ENCODE results near the gene TRPV4. TPM values are rescaled to one million over a fixed set of nuclear protein-coding genes. Genes with fewer than 3 reads are reported as not detected.
"Not testable (repeated sequence)": the region's sequence is repeated elsewhere in the genome, so short reads cannot be mapped to it uniquely, and the experiment has no call there.

The TRPV4 gene
- 1.3 and 1.8 TPM in 2 replicates for total RNA-seq

DNA sequence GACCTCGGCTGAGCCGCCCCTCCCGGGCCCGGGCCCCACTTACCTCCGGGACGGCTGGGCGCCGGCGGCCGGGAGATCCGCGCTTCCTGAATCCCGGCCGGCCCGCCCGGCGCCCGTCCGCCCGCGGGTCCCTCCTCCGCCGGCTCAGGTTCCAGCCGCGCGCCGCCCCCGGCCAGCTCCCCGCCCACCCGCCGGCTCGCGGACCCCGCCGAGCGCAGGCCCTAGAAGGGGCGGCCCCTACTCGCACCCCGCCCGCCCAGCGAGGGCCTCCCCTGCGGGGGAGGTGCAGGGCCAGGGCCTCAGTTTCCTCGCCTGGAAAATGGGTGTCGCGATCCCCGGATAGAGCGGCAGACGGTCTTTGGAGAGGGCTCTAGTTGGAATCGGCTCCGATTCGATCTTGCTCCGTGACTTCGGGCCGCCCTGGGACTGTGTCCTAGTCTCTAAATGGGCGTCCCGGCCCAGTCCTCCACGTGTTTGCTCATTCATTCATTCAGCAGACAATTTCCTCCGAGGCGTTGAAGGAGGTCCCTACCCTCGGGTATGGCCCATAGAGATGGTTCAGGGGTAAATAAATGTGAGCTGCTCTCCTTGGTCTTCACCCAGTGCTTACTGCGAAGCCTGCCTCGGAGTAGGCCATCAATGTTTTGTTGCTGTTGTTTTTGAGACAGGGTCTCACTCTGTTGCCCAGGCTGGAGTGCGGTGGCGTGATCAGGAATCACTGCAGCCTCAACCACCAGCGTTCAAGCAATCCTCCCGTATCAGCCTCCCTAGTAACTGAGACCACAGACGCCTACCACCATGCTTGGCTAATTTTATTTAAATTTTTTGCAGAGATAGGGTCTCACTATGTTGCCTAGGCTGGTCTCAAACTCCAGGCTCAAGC is at the start of gene TRPV4:
TRPV4 (minus strand) TSS at position 92 of the 883 bp plus-strand sequence. CDS start 18,602 bp downstream, outside the sequence.
- peak; percentile 52 to 64 for DNase-seq (ENCODE audit: low read depth in 2 of 2)

DNA sequence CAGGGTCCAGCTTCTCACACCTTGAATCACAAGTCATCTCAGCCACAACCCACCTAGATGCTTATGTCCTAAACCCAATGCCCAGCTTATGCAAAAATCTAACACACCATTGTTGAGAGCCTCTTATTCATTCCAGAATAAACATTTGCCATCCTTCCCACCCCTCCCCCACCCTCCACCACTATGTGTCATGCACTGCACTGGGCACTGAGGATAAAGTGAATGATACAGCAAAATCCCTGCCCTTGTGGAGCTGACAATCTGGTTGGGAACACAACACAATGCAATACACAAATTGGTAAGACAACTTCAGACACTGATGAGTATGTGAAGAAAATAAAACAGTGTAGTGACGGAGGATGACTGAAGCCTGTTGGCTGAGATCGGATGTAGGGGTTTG is 48.6 kb upstream of the TRPV4 start:
- DNase-seq (ENCODE audit: low read depth in 2 of 2), result no peak

DNA sequence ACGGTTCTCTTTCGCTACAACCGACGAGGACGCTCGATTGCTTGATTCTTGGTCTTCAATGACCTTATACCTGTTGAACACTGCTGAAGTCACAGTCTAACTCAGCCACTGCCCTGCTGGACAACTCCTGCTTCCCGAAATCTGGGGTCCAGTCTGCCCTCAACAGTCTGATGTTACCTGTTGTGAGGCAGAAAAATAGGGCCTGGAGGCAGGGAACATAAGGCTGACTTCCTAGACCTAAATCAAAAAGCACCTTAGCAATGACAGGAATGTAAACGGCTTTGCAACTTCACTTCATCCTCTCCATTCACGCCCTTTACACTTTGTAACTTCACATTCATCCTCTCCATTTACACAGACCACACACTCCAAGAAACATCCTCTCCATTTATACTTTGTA is 47.7 kb upstream of the TRPV4 start:
- no peak for DNase-seq (ENCODE audit: low read depth in 2 of 2)

DNA sequence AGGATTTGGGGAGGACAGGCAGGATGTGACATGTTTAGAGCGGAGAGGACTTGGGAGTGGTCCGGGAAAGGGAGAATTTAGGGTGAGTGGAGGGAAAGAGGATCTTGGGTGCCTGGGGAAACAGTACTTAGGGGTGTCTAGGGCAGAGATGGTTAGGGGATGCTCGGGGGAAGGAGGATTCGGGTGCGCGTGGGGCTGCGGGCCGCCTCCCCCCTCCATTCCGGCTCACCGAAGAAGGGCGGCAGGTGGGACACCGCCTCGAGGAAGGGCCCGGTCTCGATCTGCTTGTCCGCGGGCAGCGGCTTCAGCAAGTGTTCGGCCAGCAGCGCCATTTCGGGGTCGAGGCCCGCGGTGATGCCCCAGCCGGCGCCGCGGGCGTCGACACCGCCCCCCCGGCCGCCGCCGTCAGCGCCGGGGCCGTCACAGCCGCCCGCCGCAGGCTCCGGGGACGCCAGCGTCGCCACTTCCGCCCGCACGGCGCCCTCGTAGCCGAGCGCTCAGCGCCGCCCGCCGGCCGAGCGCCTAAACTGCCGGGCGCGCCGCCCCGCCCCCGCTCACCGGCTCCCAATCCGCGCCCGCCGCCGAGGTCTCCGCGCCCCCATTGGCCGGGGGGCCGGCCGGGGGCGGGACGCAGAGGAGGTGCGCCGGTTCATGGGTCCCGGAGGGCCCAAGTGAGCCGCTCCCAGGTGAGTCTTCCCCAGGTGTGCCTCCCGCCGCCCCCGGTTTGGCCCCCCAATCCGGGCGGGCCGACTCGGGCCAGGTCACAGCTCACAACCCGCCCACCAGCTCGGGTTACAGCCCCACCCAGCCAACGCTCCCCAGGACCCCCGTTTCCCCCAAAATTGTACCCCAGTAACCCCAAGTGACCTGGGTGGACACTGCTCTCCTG is 47.1 kb upstream of the TRPV4 start, which contains the start of gene GLTP:
GLTP (minus strand) TSS at position 499 of the 889 bp plus-strand sequence; CDS start at position 332, 167 bp downstream.
- peak; percentile 87 to 89 for DNase-seq (ENCODE audit: low read depth in 2 of 2)

DNA sequence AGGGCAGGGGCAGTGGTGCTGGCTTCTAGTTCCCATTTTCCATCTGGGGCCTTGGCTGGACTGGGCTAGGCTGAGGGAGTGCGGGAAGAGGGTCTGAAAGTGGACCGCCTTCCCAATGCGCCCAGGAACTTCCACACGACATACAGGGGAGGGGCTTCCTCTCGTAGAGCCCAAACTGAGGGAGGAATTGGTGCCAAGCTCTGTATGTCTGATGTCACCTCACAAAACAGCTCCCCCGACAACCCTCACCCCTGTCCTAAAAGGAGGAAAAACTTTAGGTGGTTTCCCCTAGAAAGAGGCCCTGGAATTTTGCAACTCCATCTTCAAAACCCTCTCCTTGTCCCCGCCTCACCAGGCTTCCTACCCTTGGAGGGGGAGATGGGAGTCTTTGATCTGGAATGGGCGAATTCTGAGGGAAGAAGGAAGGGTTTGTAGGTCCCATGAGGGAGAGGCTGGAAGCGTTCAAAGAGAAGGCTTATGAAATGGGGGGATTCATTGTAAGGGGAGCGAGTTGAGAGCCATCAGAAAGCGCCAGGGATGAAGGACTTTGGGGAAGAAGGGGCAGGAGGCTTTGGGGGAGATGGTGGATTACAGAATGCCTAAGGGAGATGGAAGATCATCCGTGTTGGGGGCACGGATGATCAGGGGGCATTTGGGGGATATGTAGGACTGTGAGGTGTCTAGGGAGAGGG is 46.3 kb upstream of the TRPV4 start:
- no peak for DNase-seq (ENCODE audit: low read depth in 2 of 2)

DNA sequence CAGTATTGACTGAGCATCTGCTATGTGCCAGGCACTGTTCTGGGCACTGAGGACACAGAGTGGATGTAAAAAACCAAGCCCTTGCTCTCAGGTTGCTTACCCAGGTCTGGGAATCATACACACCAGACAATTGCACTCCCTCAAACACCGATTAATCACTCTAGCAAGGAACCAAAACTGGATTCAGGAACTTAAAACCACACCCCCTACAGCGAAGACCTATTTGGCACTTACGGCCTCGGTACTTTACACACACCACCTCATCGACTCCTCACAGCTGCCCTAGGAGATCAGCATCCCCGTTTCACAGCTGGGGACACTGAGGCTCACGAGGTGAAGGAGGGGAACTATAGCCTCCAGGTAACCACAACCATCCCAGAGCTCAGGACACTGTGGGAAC is 45.6 kb upstream of the TRPV4 start:
- DNase-seq (ENCODE audit: low read depth in 2 of 2), result no peak

DNA sequence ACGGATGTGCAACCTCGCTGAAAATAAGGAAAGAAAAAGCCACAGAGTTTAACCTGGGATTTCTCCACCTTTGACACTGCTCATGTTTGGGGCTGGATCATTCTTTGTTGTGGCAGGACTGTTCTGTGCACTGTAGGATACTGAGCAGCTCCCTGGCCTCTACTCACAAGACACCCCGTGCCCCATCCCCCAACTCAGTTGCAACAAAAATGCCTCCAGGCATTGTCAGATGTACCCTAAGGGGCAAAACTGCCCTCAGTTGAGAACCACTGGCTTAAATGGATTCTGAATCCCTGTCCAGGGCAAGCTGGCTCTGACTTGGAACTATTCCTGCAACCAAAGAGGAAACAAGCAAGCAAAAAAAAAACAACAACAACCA is 45.0 kb upstream of the TRPV4 start:
- no peak for DNase-seq (ENCODE audit: low read depth in 2 of 2)

DNA sequence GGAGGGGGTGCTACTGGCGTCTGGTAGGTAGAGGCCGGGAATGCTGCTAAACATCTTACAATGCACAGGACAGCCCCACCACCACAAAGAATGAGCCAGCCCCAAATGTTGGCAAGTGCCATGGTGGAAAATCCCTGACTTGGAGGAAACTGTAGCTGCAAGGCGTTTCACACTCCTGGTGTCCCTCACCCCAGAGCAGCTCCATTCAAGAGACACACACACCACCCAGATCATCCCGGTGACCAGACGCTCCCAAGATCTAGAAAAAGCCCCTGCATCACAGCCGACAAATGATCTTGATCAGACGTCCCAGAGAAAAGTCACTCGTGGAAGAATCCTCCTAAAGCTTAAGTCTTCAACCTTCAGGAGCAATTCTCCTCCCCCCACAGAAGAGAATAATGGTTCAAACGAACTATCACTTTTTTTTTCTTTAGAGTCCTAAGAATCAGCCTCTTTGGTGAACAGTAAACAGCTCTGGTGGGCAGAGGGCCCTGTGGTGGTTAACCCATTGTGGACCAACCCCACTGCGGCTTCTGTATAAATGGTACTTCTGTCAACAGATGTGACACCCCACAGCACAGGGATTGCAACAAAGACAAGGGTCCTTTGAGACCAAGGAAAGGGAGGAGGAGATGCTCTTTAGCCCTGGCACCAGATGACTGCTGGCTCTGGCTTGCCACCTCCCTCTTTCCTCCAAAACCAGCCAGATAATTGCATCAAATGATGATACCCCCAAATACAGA is 44.5 kb upstream of the TRPV4 start:
- no peak for DNase-seq (ENCODE audit: low read depth in 2 of 2)

DNA sequence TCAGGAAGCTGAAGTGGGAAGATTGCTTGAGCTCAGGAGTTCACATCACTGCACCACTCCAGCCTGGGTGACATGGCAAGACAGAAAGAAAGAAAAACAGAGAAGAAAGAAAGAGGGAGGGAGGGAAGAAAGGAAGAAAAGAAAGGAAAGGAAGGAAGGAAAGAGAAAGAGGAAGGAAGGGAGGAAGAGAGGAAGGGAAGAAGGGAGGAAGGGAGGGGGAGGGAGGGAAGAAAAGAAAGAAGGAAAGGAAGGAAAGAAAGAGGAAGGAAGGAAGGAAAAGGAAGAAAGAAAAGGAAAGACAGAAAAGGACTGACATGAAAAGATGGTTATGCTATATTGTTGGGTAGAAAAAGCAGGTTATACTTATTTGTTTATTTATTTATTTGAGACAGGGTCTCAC is 43.2 kb upstream of the TRPV4 start:
- no peak for DNase-seq (ENCODE audit: low read depth in 2 of 2)

DNA sequence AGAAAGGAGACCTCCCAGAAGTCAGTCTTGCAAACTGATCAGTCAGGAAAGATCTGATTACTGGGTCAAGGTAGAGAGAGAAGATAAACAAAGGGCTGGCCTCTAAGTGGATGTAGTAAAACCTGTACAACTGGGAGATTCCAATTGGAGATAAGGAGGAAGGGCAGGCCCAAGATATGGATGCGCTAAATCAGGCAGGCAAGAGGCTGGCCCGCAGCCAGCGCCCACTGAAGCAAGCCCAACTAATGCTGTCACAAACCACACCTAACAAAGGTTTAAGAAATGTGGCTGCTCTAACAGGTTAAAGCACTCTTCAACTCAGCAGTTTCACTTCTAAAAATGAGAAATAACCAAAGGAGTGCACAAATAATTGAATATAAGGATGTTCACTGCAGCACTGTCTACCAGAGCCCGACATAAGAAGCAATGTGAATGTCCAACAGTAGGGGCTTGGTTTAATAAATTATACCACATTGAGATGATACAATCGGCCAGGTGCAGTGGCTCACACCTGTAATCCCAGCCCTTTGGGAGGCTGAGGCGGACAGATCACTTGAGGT is 42.5 kb upstream of the TRPV4 start:
- no peak for DNase-seq (ENCODE audit: low read depth in 2 of 2)

DNA sequence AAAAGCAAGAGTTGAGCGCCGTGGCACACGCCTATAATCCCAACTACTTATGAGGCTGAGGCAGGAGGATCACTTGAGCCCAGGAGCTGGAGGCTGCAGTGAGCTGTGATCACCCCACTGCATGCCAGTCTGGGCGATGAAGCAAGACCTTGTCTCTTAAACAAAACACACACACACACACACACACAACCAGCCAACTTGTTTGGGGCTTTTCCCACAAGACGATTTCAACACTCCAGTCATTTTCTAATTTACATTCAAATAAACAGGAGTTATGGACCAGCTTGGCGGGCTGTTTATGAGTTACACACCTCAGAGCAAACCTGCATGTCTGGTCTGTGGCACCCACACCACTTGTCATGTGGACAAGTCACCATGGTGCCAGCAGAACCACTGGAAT is 40.5 kb upstream of the TRPV4 start:
- DNase-seq (ENCODE audit: low read depth in 2 of 2), result no peak

DNA sequence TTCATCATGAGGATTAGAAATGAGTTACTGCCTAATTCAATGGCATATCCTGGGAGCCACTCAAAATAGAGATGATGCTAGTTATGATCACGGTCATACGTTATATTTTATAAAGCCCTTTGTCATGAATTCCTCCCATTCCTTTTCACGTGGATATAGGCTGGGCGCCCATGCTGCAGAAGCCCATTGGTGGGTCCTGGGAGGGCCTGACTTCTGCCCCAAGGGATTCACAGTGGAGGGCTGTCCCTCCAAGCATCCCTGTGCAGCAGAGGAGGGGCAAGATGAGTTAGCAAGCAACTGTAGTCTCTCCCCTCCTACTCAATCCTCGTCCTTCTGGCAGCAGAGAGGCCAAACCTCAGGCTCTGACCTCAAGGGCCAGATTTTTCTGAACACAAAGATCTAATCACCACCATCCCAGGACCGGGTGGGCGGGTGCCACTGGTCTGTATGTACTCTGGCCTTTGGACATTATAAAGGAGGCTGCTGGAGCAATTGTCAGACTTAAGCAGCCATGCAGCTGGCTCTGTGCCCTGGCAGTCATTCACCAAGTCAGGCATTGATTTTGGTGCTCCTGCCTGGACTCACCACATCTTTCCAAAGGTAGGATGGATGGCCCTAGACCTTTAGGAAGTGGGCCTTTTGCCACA is 38.6 kb upstream of the TRPV4 start:
- DNase-seq (ENCODE audit: low read depth in 2 of 2), result no peak

DNA sequence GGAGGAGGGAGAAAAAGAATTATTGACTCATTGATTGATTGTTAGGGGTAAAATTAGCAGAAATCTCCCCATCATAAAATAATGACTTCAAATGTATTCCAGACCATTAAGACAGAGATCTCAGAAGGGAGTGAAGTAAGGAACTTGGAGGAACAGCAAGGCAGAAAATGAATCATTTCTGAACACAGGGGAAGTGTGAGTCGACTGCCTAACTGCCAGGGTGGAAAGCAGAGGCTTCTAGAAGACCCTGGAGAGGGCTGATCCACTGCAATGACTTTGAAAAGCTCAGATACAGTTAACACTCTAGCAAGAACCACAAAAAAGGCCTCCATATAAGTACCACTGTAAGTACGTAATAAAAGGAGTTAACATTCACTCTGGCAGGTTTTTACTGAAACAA is 37.5 kb upstream of the TRPV4 start:
- peak in 1 of 2 donors; percentile 71 for DNase-seq (ENCODE audit: low read depth in 2 of 2)

DNA sequence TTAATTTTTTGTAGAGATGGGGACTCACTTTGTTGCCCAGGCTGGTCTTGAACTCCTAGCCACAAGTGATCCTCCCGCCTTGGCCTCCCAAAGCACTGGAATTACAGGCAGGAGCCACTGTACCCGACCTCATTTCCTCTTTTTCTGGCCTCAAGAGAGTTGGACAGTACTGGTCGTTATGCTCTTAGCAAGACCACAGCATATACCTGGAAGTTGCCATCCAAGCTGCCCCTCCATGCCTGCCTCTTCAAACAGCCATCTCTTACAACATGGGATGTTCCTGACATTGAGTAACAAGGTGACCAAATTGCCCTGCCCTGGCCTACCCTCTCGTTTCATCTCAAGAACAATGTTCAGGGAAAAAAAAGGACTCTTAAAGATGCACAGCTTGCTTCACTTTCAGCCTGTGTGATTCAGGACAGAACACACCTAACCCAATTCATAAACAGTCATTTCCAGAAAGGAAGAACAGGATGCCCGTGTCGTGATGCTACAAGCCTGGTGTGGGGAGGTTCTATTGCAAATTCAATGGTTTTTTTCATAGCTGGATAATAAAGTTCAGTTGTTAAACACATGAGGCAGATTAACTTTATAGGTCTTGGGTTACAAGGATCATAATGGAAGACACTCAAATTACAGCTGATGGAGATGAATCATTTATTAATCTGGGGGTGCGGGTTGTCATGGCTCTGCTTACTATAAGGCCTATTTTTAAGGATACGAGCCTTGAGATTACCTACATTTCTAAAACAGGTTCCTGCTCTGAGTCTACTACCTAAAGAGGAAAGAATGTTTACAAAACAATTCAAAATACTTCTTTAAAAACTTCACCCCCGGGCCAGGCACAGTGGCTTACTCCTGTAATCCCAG is 35.2 kb upstream of the TRPV4 start:
- DNase-seq (ENCODE audit: low read depth in 2 of 2), result peak in 1 of 2 donors; percentile 42

DNA sequence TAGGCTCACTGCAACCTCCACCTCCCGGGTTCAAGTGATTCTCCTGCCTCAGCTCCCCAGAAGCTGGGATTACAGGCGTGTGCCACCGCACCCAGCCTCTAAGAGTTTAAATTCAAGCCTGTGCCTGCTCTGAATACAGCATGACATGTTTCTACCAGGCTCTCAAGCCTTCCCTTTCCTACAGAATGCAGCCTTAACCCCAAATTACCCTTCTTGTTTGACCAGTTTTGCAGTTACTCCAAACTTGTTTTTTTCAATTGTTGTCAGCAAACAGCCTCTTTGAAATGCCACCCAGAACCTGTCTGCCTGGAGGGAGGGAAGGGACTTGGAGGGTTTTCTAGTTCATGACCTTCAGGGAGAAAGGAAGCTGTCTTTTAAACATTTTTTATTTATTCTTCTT is 31.7 kb upstream of the TRPV4 start:
- DNase-seq (ENCODE audit: low read depth in 2 of 2), result no peak

DNA sequence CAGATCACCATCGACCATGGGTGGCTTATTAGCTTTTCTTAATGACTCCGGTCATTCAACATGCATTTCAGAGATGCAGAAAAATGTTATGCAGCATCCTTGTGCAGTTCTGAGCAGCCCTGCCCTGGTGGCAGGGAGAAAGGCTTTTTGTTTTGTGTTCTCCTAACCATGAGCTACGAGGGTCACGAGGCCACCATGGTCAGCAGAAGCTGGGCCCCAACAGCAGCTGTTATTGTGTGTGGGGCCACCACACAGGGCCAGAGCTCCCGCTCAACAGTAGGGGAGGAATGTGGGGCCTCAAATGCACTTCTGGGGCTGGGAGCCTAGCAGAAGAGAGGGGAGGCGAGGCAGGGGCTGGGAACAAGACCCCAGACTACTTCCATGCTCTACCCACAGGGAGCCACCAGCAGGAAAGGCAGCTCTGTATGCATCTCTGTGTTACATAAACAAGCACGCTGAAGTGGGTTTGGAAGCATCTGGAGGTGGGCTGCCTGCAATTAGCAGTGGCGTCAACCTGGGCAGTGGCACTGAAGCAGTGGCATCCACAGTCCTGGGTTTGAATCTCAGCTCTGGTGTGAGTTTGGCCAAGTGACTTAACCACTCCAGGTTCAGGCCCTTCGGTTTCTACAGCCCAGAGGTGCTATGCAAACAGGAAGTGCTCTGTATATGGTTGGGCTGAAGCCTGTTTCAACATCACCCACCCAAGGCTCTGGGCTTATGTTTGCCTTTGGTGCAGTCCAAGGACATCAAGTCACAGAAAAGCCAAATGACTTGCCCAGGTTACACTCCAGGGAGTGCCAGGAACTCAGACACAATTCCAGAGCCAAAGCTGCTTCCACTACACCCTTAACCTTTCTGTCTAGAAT is 30.9 kb upstream of the TRPV4 start:
- peak; percentile 37 to 50 for DNase-seq (ENCODE audit: low read depth in 2 of 2)

DNA sequence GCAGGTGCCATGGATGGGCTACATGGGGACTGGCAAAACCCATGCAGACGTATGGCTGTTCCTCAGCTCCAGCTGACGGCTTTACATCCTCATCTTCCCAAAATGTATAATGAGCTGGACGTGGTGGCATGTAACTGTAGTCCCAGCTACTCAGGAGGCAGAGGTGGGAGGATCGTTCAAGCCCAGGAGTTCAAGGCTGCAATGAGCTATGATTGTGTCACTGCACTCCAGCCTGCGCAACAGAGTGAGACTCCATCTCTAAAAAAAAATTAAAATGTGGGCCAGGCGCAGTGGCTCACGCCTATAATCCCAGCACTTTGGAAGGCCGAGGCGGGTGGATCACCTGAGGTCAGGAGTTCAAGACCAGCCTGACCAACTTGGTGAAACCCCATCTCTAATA is 29.3 kb upstream of the TRPV4 start:
- DNase-seq (ENCODE audit: low read depth in 2 of 2), result not testable (repeated sequence)

DNA sequence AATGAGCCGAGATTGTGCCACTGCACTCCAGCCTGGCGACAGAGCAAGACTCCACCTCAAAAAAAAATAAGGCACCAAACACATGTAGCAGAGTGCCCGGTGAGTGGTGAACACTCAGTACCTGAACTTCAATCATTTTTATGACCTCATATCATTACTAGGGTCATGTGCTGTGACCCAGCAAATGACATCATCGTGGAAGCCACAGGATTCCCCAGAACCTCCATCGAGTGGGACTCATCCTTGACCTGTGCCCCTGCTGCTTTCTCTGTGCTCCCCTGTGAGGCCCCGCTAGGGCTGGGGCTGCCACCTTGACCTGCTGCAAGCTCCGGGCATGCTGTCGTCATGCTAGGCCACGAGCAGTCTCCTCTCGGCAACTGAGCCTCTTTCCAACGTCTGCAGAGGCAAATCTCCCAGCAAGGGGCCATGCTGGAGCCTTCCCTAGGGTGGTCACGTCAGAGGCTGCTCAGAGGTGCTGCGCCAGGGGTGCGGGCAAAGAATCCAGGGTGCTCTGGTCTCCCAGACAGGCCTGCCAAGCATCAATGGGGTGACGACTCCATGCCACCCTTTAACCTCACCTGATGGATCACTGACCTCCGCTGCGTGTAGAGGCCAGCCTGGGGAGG is 28.6 kb upstream of the TRPV4 start:
- DNase-seq (ENCODE audit: low read depth in 2 of 2), result no peak
